HG03159 (cell line): Measurements from ENCODE around the gene OAS3.
"Not testable (repeated sequence)": the region's sequence is repeated elsewhere in the genome, so short reads cannot be mapped to it uniquely, and the experiment has no call there.

ENCODE experiments used
- ATAC-seq: cut with Tn5 transposase; IDR thresholded peaks from one replicate; pipeline ENCODE4 v1.9.1; 2021; ENCODE audit warnings: mild to moderate bottlenecking, moderate library complexity; ENCODE audit not compliant: unreplicated experiment

Gene OAS3

DNA sequence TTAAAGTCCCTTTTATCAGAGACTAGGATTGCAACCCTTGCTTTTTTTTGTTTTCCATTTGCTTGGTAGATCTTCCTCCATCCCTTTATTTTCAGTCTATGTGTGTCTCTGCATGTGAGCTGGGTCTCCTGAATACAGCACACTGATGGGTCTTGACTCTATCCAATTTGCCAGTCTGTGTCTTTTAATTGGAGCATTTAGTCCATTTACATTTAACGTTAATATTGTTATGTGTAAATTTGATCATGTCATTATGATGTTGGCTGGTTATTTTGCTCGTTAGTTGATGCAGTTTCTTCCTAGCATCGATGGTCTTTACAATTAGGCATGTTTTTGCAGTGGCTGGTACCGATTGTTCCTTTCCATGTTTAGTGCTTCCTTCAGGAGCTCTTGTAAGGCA is 18.9 kb downstream of the OAS3 start:
- not testable (repeated sequence) for ATAC-seq

DNA sequence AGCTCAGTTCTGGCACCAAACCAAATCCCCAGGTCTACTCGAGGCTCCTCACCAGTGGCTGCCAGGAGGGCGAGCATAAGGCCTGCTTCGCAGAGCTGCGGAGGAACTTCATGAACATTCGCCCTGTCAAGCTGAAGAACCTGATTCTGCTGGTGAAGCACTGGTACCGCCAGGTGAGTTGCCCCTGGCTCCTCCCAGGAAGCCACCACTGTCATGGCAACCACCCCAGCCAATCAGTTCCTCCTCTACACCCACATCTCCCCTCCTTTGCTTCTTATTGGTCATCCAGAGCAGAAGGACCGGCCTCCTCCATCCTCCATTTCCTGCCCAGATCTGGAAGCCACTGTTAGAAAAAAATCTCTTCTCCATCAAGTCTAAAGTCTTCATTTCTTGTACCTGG is 22.8 kb downstream of the OAS3 start:
- ATAC-seq = no peak

DNA sequence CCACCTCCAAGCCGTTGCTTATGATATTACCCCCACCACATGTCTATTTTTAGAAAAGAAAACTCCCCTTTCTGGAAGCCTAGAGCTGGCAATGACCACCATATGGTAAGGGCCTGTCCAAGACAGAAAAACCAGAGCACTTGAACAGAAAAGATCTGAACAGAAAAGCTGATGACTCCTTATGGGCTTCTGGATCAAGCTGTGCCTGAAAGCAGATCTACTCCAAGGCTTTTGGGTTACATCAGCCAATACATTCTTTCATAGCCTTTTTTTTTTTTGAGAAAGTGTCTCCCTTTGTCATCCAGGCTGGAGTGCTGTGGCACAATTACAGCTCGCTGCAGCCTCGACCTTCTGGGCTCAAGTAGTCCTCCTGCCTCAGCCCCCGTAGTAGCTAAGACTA is 23.3 kb downstream of the OAS3 start:
- no peak for ATAC-seq

DNA sequence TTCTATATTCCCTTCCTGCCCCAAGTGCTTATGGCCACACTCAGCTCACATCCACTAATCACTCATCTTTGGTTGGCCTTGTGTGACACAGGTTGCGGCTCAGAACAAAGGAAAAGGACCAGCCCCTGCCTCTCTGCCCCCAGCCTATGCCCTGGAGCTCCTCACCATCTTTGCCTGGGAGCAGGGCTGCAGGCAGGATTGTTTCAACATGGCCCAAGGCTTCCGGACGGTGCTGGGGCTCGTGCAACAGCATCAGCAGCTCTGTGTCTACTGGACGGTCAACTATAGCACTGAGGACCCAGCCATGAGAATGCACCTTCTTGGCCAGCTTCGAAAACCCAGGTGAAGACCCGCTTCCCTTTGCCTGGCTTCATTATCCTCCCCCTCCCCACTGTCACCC is 24.3 kb downstream of the OAS3 start:
- ATAC-seq = no peak

DNA sequence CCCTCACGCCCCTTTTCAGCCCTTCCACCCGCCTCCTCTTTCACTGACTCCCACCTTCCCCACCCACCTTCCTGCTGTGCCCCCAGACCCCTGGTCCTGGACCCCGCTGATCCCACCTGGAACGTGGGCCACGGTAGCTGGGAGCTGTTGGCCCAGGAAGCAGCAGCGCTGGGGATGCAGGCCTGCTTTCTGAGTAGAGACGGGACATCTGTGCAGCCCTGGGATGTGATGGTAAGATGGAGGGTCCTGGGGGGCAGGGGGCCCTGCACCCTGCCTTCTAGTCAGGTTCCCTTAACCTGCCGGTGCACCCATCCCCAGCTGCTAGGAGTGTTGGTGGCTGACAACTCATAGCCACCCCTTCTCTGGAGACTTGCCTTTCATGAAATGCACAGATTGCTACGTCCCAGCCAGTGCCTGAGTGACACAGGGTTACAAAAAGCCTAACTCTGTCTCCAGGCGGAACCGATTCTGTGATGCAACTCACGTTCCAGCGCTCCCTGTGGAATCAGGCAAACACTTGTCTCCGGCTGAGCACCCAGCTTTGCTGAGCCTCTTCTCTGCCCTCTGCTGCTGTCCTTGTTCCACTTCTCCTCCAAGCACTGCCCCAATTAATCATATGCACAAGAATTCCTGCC is 25.1 kb downstream of the OAS3 start:
- ATAC-seq = no peak

DNA sequence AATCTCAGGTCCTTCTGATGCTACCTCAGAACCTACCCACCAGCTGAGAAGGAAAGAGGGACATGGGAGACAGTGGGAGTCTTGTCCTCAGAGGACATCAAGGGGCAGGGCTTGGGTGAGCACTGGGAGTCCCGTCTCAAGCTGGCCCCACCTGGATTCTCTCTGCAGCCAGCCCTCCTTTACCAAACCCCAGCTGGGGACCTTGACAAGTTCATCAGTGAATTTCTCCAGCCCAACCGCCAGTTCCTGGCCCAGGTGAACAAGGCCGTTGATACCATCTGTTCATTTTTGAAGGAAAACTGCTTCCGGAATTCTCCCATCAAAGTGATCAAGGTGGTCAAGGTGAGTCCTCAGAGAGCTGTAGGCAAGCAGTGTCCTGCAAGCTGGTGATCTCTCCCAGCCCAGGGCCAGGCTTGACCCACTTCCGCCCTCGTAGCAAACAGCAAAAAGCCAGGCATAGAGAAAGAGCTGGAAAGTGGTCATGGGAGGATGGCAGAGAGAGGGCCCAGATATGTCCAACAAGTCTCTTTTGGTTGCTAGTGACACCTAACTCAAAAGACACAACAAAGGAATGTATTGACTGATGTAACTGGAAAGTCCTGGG is 25.9 kb downstream of the OAS3 start:
- ATAC-seq = no peak

DNA sequence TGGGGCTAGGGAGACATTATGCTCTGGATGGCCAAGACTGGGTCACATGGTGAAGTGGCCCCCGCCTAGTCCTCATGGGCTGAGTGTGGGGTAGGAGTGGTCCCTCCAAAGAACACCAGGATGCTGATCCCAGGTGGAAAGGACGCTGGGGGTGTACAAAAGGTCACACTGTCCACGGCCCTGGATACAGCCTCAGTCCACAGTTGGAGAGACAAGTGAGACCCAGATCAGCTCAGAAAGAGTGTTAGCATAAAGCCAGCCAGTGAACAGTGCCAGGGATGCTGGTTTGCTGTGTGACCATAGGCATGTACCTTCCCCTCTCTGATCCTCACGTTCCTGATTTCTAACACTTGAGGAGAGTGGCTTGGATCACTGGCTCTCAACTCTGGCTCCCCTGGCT is 26.6 kb downstream of the OAS3 start:
- ATAC-seq = no peak

DNA sequence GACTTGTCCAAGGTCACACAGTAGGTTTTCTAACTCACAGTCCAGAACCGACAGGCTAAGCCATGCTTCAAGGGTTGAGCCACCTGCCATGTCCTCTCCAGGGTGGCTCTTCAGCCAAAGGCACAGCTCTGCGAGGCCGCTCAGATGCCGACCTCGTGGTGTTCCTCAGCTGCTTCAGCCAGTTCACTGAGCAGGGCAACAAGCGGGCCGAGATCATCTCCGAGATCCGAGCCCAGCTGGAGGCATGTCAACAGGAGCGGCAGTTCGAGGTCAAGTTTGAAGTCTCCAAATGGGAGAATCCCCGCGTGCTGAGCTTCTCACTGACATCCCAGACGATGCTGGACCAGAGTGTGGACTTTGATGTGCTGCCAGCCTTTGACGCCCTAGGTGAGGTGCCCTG is 27.4 kb downstream of the OAS3 start:
- ATAC-seq = no peak

DNA sequence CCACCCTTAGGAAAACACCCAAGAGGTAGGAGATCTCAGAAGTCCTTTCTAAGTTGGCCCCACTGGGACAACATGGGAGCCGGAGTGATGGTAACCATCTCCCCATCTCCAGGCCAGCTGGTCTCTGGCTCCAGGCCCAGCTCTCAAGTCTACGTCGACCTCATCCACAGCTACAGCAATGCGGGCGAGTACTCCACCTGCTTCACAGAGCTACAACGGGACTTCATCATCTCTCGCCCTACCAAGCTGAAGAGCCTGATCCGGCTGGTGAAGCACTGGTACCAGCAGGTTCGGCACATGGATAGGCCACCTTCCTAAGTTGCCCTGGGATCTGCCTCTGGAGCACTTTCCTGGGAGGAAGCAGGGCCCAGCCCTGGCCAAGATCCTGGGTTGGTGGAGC is 29.0 kb downstream of the OAS3 start:
- ATAC-seq = no peak

DNA sequence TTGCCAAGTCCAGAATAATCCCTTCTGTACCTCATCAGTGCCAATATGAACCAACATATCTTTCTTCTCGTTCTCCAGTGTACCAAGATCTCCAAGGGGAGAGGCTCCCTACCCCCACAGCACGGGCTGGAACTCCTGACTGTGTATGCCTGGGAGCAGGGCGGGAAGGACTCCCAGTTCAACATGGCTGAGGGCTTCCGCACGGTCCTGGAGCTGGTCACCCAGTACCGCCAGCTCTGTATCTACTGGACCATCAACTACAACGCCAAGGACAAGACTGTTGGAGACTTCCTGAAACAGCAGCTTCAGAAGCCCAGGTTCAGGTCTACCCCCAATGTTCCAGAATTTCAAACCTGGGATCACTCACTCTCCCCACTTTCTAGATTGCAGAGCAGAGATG is 29.6 kb downstream of the OAS3 start:
- ATAC-seq = no peak

DNA sequence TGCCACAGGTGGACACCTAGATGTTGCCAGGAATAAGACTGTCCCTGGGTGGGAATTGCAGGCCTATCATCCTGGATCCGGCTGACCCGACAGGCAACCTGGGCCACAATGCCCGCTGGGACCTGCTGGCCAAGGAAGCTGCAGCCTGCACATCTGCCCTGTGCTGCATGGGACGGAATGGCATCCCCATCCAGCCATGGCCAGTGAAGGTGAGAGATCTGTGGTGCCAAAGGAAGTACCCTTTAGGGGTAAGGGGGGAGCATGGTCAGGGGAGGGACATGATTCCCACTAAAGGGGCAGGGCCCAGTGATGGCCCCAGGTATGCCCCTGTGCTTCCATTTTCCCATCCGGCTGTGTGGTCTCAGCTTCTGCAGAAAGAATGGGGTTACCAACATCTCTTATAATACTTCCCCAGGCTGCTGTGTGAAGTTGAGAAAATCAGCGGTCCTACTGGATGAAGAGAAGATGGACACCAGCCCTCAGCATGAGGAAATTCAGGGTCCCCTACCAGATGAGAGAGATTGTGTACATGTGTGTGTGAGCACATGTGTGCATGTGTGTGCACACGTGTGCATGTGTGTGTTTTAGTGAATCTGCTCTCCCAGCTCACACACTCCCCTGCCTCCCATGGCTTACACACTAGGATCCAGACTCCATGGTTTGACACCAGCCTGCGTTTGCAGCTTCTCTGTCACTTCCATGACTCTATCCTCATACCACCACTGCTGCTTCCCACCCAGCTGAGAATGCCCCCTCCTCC is 31.5 kb downstream of the OAS3 start:
- no peak for ATAC-seq

DNA sequence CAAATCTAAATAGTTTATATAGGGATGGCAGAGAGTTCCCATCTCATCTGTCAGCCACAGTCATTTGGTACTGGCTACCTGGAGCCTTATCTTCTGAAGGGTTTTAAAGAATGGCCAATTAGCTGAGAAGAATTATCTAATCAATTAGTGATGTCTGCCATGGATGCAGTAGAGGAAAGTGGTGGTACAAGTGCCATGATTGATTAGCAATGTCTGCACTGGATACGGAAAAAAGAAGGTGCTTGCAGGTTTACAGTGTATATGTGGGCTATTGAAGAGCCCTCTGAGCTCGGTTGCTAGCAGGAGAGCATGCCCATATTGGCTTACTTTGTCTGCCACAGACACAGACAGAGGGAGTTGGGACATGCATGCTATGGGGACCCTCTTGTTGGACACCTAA is 32.1 kb downstream of the OAS3 start:
- no peak for ATAC-seq

DNA sequence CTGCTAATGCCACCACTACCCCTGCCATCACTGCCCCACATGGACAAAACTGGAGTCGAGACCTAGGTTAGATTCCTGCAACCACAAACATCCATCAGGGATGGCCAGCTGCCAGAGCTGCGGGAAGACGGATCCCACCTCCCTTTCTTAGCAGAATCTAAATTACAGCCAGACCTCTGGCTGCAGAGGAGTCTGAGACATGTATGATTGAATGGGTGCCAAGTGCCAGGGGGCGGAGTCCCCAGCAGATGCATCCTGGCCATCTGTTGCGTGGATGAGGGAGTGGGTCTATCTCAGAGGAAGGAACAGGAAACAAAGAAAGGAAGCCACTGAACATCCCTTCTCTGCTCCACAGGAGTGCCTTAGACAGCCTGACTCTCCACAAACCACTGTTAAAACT is 33.0 kb downstream of the OAS3 start:
- no peak for ATAC-seq

DNA sequence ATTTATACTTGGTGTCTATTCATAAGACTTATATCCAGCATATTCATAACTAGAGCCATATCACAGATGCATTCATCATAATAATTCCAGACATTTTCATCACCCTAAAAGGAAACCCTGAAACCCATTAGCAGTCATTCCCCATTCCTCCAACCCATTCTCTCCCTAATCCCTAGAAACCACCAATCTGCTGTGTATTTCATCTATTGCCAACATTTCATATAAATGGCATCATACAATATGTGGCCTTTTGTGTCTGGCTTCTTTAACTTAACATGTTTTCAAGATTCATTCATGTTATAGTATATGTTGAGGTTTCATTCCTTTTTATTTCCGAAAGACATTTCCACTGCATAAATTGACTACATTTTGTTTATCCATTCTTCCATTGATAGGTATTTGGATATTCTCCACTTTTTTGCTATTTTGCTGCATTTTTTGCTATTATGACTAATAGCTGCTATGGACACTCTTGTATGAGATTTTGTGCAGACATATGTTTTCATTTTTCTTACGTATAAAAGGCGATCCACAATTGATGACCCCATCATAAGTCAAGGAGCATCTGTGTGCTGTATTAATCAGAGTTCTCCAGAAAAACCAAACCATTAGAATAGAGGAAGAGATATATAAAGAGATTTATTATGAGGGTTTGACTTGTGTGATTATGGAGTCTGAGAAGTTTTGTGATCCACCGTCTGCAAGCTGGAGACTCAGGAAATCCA is 34.9 kb downstream of the OAS3 start:
- no peak for ATAC-seq

DNA sequence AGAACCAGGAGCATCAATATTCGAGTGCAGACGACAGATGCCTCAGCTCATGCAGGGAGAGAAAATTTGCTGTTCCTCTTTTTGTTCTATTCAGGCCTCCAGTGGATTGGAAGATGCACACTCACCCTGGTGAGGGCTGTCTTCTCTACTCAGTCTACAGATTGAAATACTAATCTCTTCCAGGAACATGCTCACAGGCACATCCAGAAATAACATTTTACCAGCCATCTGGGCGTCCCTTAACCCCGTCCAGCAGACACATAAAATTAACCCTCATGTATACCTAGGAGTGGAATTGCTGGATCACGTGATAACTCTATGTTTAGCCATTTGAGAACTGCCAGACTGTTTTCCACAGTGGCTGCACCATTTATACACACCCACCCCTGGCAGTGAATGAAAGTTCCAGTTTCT is 35.6 kb downstream of the OAS3 start:
- ATAC-seq = no peak

DNA sequence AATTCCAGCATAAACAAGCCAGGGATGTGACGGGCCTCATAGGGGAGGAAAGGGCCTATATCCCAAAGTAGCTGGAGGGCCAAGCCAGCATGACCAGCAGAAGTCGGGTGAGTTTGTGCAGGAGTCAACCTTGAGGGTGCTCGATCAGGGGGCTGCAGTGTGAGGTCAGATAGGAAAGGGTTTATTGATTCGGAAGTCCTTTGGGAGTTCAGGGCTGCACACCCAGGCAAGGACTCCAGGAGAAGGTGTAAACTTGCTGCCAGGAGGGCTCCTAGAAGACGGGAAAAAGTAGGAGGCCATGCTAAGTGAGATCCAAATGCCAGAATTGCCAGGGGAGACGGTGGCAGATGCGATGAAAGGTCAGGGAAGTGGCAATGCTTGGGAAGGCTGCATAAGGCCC is 36.6 kb downstream of the OAS3 start:
- ATAC-seq = no peak

DNA sequence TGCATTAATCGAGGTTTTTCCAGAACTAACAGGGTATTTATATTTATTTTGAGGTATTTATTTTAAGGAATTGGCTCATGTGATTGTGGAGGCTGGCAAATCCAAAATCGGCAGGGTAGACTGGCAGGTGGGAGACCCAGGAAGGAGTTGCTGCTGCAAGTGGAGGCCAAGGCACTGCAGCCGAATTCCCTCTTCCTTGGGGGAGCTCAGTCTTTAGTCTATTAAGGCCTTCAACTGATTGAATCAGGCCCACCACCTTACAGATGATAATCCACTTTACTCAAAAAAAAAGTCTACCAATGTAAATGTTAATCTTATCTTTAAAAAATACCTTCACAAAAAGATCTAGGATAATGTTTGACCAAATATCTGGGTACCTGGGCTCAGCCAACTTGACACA is 38.9 kb downstream of the OAS3 start:
- no peak for ATAC-seq

DNA sequence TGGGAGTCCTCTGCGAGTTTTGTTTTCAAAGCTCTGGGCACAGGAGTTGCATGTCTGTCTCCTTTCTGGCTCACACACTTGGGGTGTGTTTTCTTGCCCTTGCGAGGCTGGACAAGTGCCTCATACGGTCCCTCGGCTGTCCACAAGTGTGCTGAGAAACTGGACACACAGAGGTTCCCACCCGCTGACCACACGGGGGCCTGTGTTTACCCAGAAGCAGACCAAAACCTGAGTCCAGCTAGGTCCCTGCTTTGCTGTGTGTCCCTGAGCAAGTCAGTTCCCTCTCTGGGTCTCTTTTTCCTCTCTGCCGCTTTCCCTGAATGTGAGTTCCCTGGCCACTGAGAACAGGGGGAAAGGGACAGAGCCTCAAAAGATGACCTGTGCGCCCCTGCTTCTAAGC is 39.4 kb downstream of the OAS3 start:
- peak; percentile 3 for ATAC-seq

DNA sequence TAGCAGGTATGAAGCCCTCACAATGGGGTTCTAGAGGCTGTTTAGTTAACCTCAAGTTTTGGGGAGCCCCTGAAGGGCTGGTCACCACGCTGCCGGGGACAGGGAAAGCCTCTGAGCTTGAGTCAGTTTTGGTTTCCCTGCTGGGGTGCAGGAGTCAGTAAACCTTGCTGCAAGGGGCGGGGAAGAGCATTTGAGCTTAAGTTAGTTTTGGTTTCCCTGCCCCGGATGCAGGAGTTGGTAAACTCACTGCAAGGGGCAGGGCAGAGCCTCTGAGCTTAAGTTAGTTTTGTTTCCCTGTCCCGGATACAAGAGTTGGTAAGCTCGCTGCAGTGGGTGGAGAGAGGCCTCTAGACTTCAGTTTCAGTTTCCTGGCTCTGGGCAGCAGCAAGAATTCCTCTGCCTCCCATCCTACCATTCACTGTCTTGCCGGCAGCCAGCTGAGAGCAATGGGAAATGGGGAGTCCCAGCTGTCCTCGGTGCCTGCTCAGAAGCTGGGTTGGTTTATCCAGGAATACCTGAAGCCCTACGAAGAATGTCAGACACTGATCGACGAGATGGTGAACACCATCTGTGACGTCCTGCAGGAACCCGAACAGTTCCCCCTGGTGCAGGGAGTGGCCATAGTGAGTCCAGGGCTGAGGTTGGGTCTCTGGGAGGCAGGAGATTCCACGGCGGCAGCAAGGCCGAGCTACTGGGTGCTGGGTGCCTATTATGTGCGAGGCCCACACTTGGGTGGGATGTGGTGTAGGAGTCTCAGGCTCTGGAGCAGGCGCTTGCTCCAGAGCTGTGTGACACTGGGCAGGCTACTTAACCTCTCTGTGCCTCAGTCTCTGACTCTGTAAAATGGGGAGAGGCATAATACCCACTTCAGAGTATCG is 40.1 kb downstream of the OAS3 start, which contains the start of gene OAS2:
Gene OAS2 (plus strand): TSS at position 357 of the 878 bp plus-strand sequence. CDS start 90 bp downstream, at position 447.
- ATAC-seq = peak; percentile 90

DNA sequence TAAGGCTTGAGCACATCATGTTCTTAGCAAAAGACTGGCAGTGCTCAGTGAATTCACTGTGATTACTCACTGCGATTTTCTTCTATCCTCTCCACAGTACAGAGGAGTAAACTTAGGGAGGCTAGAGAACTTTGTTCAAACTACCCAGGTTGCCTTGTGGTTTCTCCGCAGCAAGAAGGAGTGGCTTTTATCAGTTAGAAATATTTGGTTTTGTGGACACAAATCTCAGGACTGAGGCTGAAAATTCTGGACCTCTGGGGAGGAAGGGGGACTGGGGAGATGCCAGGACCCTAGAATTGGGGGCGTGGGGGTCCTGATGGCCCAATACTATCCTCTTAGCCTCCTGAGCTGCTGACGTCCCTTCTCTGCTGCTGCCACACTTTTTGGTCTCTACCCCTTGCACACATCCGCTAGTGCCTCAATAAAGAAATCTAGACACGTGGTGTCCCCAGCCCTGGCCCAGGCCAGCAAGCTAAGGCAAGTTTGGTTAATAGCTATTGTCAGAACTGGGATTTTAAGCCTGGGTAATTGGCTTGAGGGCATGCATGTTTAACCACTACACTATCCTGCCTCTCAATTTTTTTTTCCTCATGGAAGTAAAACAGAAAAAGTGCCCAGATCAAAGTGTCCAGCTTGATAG is 40.9 kb downstream of the OAS3 start:
- ATAC-seq = peak; percentile 25
